ENCODE measurements around the gene SH2D2A.
A peak's percentile ranks its signal among the peaks of the same experiment; 100 is the strongest.

The SH2D2A gene

DNA sequence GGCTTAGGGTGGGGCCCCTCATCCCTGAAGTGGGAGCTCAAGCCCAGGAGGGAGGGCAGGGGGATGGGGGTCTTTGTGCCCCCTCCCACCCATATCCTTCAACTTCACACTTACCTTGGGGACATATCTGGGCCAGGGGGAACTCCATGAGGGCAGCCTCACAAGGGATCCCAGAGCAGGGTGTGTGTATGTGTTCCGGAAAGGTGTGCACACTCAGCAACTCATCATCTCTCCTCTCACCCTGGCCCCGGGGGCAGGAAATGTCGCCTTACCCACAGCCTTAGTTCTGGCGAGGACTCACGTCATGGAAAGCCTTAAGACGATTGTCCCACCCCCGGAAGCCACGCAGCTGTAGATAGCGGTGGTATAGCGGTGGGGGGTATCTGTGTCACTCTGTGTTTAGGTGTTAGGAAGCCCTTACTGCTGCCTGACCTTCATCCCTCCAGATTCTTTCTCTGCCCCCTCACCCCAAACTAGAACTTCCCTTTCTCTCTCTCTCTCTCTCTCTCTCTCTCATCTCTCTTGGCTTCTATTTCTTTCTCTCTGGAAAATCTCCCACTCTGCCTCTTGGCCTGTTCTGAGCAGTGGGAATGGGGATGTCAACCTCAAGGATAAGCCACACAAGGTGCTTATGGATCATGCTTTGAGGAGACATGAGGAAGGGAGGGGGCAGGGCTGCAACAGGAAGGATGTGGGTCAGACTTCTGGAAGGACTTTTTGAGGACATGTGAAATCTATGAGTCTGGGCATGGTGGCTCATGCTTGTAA is at the start of gene SH2D2A:
TSS of gene SH2D2A (minus strand) at position 288 of the 768 bp plus-strand sequence. CDS start at position 148, 140 bp downstream.
- peak; percentile 91 for ATAC-seq

DNA sequence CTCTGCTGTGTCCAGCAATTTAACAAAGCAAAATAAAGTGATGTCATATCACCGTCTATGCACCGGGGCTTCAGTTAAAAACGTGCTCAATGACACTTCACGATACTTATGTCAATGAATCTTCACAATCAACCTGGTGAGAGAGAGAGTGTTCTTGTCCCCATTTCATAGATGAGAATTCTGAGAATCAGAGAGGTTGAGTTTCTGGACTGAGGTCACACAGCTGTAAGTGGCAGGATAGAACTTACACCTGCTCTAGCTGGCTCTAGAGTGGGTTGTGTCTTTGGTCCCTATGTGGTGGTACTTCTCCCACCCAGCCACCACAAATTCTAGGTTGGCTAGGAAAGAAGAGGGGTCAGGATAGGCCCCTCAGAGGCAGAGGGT is 49.2 kb upstream of the SH2D2A start:
- ATAC-seq = no peak

DNA sequence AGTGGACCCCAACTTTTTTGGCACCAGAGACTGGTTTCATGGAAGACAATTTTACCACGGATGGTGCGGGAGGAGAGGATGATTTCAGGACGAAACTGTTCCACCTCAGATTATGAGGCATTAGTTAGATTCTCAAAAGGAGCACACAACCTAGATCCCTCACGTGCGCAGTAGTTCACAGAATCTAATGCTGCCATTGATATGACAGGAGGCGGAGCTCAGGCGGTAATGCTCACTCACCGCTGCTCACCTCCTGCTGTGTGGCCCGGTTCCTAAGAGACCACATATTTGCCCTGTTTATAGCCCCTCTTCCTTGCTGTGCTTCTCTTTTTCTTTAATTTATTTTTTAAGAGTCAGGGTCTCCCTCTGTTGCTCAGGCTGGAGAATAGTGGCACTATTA is 48.6 kb upstream of the SH2D2A start:
- no peak for ATAC-seq

DNA sequence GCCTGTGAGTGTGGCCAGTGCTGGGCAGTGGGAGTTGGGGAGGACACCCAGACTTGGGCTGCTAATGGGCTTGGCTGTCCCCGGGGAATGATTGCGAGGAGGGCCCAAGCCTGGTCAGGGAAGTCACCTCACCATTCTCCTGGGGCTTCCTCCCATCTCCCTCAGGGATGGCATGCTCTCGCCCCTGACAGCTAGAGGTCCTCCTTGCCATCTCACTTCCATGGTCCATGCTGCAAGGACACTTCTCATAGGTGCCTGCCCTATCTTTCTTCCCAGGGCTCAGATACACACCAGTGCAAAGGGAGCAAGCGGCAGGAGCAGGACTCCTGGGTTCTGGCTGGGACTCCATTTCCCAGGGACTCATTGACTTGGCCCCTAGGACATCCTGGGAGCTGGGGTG is 48.1 kb upstream of the SH2D2A start:
- no peak for ATAC-seq

DNA sequence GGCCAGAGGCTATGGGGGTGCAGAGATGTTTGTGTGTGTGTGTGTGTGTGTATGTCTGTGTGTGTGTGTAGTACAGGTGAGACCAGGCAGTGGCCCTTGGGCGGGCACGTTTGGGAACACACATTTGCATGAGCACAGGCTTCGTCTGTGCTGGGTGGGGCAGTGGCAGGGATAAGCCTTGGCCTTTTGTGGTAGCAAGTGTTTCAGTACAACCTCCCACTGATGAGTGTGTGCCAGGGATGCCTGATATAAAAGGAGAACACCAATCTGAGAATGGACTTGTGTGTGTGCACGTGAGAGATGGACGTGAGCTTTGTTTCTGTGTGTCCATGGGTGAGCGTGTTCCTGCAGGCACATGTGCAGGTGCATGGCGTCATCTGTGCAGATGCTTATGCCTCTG is 47.0 kb upstream of the SH2D2A start:
- ATAC-seq = no peak

DNA sequence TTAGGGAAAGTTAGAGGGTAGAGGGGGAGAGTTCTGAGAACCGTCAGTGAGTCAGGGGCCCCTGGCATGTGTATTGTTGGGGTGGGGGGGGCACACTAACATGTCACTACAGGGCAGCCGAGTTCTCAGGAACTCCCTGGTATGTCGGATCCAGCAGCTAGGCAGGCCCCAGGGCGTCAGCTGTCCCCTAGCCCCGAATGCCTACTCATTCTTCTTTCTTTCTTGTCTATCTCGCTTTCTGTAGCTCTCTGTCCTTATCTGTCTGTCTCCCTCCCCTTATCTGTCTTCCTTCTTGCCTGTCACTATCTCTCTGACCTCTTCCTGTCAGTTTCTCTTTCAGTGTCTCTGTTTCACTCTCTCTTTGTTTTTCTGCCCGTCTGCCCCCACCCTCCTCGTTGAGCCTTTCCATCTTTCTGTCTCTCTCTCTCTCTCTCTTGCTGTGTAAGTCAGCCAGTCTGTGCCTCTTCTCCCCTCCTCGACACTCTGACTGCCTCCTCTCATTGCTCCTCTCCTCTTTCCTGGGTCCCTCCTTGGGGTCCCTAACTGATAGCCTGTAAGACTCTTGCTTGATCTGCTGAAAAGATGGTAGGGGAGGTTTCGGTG is 46.5 kb upstream of the SH2D2A start:
- ATAC-seq = peak; percentile 19 to 37

DNA sequence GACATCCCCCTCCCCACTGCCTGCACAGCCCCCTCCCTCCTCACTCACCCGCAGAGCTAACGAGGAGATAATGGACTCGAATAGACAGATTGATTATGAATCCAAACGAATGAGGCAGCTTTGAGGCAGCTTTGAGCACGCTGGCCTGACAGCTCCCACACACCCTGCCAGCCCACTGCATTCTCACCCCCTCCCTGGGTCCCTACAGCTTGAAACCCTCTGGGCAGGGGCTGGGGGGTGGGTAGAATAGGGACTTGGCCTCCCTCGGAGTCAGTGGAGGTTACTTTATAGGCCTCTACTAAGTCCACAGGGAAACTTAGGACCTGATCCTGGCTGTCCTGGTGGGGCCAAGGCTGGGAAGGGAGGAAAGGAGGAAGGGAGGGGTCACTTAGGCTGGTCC is 45.9 kb upstream of the SH2D2A start:
- no peak for ATAC-seq

DNA sequence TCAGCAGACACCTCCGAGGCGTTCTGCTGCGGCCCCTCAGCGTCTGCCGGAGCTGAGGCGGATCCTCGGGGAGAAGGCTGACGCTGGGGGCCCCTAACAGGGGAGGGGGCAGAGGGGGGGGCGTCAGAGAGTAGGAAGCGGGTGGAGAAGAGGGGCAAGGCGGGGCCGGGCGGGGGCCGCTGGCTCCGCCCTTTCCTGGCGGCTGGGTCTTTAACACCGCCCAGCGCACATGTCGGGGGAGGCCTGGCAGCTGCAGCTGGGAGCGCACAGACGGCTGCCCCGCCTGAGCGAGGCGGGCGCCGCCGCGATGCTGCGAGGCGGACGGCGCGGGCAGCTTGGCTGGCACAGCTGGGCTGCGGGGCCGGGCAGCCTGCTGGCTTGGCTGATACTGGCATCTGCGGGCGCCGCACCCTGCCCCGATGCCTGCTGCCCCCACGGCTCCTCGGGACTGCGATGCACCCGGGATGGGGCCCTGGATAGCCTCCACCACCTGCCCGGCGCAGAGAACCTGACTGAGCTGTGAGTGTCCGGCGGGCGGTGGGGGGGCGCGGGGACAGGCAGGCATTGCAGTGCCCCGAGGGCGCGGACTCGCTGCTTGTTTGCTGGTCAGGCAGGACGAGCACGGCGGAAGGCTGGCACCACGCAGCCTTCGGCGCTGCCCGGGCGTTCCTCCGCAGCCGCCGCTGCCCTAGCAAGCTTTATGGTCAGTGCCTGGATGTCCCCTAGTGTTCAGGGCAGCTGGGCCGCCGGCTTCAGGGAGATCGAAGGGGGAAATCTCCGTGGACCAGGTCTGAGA is 44.2 kb upstream of the SH2D2A start, which contains the start of gene NTRK1:
TSS of gene NTRK1 (plus strand) at position 238 of the 796 bp plus-strand sequence. CDS start at position 308, 70 bp downstream.
- peak; percentile 69 to 73 for ATAC-seq

DNA sequence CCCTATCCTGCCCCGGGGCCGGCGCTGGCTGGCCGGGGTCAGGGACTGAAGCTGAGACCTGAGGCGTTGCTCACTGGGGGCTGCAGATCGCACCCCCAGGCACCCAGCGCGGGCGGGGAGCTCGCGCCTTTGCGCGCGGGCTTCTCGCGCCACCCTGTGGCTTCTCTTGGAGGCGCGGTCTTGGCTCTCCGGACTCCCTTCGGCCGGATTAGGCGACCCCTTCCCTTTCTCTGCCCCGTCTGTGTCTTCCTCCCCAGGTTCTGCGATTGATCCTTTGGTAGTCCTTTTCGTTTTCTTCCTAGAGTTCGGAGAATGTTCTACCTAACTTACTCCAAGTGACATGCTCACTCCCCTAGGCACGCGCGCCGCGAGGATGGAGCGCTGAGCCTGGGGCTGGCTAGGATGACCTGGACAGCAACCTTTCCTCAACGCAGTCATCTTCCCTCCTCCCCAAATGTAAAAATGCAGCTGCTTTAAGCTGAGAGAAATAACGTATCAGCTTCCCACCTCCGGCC is 43.5 kb upstream of the SH2D2A start:
- peak; percentile 53 to 60 for ATAC-seq

DNA sequence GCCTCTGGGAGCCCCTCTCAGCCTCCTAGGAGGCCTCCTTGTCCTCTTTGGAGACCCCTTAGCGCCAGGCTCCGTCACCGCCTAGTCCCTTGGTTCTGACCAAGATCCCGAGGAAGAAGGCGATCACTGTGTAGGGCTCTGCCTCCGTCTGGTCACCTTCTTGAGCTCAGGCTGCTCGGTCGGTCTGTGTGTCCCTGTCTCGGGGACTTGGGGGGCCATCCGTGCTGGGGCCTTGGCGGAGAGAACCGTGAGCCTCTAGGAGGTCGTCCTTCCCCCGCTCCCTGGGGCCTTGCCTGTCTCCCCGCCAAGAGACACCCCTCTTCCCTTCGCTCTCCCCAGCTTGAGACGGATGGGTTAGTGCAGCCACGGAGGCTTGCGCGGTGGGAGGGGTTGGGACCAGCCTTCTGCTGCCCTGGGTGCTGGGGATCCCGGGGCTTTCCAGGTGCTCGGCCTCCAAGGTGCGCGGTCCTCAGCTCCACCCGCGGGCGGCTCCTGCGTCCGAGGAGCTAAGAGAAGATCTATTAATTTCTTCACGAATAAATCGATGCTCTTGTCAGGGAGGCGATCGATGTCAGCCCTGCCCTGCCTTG is 43.0 kb upstream of the SH2D2A start:
- ATAC-seq = peak; percentile 12 to 15

DNA sequence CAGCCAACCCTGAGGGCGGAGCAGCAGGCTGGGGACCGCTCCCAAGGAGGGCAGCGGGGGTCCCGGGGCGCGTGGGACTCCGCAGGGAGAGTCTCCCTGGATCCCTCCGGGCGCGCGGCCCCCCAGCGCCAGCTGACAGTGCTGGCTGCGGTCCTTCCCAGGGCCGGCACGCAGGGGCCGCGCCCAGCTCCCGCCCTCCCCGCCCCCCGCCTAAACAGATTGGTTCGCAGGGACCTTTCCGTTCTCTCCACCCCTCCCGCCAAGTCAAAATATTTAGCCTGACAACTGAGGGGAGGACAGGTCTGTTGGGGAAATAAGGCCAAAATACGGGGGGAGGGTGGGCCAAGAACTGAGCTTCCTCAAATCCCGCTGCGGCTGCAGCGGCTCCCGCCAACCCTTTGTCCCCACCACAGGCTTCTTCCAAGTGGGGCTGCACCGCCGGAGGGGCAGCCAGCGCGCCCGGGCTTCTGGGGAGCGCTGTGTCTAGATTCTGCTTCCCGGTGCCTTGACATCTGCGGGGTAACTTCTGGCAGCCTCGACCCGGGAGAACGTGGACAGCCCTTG is 42.4 kb upstream of the SH2D2A start, which contains the start of gene INSRR:
TSS of gene INSRR (minus strand) at position 159 of the 564 bp plus-strand sequence. CDS start 496 bp downstream, outside the sequence.
- no peak for ATAC-seq

DNA sequence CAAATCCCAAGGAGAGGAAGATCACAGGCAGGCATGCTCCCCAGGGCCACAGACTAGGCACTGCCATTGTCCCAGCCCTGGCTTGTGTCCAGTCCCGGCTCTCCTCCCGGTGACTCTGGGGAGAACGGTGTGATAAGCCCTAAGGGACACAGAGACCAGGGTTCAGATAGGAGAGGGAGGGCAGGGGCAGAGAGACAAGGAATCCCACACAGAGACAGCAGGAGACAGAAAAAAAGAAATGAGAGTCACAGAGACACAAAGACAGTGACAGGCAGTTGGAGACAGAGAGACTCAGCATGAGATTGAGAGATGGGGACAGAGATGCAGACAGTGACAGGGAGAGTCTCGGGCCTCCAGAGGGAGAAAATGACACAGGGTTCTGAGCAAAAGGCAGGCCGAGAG is 41.9 kb upstream of the SH2D2A start:
- no peak for ATAC-seq

DNA sequence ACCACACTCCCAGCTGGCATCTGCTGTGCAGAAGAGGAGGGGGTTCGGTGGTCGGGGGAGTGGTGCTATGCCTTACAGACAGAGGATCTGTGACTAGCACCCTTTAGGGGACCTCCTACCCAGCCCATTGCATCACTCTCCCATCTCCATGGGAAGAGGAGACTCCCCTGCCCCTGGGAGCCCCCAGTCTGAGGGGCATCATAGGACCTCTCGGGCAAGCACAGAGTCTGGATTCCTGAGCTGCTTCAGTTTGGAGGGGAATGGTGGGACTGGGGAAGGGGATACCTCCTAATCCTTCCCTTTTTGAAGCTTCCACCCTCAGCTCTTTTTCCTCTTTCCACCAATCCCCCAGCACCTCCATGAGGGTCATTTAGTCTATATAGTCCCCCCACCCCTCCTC is 40.9 kb upstream of the SH2D2A start:
- no peak for ATAC-seq

DNA sequence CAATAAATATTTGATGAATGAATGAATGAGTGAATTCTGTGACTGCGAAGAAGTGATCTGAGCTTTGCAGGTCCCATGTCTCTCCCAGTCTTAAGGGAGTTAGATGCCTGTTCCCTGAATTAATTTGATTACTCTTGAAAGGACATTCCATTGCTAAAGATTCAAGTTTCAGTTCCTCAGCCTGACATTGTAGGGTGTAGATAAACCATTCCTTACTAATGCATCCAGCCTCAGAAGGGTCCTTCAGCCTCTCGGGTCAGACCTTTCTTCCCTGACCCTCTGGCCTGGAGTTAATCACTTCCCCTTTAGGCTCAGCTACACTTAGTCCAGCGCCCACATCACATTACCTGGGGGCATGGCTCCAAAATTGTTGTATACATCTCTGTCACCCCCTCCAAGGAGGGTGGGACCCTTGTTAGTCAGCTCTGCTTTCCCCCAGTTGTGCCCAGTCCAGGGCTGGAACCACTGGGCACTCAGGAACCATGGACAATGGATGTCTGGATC is 39.7 kb upstream of the SH2D2A start:
- no peak for ATAC-seq

DNA sequence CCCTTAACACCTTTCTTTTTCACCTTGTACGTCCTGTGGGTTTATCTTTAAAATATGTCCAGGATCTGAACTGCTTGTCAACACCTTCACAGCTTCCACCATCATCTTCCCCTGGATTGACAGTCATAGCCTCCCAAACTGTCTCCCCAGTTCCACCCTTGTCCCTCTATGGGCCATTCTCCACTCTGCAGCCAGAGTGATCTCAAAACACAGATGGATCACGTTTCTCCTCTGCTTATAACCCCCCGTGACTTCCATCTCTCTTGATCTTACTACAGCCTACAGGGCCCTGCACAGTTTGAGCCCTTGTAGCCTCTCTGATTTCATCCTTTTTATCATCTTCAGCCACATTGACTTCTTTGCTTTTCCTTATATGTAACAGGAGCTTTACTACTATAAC is 38.0 kb upstream of the SH2D2A start:
- ATAC-seq = no peak

DNA sequence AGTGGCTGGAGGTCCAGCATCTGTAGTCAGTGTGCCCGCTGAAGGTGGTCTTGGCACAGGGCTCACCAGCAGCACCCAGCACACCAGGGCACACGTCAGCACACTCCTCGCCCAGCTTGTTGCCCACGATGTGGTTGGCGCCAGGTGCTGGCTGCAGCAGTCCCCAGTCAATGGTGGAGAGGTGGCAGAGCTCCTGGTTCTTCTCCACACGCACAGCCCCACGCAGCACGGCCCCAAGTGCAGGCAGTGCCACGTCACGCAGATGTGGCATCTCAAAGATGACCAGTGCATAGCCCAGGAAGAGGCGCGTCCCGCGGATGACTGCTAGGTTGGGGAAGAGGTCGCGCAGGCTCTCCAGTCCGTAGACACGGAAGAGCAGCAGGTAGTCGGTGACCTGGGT is 37.1 kb upstream of the SH2D2A start:
- no peak for ATAC-seq

DNA sequence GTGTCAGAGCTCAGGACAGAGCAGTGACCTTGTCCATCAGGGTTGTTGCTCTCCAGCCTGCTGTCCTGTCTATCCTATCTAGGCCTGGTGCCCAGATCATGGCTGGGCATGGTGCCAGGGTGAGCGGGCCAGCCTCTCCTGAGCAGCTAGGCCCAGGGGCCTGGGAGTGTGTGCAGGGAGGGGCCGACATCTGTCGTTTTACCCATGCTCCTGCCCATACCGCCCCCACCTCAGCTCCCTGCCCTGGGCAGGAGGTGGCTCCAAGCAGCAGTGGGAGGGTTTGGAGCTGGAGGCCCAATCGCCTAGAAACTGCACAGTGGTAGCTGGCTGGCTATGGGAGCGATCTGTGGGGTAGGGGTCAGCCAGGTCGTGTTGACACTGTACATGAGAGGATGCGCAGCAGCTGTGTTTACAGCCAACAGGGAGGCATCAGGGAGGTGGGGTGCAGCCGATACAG is 35.8 kb upstream of the SH2D2A start:
- ATAC-seq = no peak

DNA sequence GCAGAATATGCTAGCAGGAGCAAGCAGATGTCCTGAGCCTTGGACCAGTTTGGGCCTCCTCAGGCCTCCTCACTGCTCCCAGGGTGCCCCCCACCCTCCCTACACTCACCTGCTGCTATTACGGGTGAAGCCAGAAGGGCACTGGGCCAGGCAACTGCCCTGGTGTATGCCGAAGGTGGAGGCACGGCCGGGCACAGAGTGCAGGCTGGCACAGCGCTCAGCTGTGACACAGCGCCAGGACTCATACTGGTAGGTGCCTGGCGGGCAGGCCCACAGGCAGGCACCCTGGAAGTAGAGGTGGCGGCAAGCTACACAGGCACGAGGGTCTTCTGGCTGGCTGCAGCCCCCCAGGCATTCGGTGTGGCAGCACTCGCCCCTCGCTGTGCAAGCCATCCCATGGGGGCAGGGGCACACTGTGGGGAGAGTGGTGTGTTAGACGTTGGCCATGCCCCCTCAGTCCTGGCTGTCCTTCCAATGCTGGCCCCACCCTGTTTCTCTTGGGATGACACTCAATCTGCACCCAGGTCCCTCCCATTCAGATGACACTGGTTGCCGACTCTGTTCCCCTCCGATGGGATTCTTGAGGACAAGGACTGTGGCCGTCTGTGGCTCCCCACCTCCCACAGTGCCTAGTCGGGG is 35.2 kb upstream of the SH2D2A start:
- ATAC-seq = no peak

DNA sequence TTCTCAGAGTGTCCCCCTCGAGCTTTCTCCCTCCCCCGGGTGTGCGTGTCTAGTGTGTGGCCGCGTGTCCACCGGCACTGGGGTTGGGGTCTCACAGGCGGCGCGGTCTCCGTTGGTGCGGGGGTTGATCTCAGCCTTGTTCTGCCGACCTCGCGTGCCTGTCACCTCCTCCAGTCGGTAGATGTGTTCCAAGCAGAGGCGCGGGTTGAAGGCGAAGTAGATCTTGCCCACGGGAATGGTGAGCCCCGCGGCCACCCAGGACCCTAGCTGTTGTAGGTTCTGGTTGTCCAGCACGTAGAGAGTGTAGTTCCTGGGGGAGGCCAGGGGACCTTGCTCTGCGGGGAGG is 32.5 kb upstream of the SH2D2A start:
- no peak for ATAC-seq

DNA sequence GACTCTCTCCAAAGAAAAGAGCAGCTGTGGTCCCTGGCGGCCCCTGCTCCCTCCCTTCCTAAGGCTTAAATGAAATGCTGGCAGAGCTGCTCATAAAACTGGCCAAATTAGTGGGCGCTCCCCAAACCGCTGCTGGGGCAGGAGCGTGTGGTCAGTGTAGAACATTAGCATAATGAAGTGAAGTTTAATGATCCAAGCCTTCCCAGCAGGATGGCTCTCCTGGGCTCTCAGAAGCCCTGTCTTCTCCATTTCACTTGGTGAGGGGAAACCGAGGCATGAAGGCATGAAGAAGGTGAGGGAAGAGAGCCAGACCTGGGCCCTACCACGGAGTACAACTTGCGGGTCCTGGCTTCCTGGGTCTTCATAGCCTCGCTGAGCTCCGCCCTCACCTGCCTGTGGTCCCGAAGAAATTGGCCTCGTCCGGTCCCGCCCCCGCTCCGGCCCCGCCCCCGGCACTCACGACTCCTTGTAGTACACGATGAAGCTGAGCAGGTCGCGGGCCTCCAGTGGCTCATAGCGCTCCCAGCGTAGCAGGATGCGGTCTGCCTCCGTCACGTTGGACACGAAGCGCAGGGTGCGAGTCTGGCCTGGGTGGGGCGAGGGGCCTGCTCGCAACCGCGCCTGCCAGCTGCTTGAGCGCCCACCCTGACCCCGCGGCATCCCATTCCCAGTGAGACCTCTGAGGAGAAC is 32.0 kb upstream of the SH2D2A start:
- ATAC-seq = peak; percentile 77 to 81
